ENCODE data around the gene PRKAG2. TPM values are rescaled to one million over a fixed set of nuclear protein-coding genes. Genes with fewer than 3 reads are reported as not detected.

The PRKAG2 gene
- total RNA-seq, 2 donors from 2014 or later, result 19.9 to 22.6 TPM

DNA sequence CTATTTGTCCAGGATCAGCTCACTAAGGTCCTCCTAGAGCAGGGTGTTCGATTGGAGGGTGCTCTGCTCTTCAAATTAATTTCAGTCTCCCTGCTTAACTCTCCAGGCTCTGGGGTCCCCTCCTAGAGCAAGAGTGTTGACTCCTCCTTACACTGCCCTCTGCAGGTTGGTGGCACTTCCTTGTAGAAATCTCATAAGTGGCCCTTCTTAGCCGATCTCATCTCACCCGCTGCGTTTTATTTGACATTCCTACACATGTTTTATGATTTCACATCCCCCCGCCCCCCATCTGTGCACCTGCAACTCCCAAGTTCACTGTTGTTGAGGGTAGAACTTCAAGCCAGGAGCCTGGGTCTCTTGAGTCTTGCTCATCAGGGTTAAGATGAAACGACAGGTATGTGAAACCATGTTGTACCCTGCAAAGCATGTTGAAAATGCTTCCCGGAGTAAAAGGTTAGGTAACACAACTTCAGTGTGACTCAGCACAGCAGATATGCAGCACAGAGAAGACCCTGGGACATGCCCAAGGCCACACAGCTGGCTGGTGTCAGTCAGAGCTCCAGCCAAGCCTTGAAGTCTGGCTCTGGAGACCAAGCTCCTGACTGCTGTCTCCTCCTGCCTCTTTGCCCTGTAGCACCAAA is 171.2 kb downstream of the PRKAG2 start:
- Mint-ChIP-seq H3K36me3 (no peaks in the 10 kb centered on the region), H3K27me3 (no peaks in the 10 kb centered on the region), H3K27ac (no peak overlapping the region), H3K4me3 (no peak overlapping the region), H3K9me3 (no peaks in the 10 kb centered on the region), H3K4me1 (ENCODE audit: low read depth in 2 of 2) (peaks cover 5 to 11% of the 10 kb centered on the region in 2 donors)
- ATAC-seq (no peak), DNase-seq (ENCODE audit: low spot score) (no peak)

DNA sequence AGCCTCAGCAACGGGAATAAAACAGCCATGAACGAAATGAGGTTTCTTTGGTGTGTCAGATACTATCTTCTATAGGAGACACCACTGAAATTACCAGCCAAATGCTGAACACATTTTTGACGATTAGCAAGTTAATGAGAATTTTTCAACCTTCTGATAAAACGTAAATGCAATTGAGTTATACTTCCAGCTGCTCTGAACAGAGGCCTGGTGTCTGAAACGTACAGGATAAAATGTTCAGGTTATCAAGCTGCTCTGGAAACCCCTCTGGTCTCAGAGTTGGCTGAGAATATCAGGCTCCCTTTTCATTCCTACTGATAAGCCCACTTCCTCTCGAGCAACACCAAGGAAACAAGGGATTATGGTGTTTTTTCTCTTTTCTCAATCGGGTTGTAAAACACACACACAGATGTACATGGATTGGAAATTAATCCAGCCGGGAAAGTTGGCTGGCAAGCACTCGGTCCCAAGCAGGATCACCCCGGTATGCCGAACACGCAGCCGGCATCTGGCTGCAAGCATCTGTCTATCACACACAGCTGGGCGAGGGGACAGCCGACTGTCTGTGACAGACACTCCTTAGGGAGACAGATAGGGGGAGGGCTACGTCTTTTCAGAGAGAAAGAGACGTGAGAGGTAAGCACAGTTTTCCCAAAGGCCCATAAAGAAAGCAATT is 171.8 kb downstream of the PRKAG2 start:
- ATAC-seq (no peak), DNase-seq (ENCODE audit: low spot score) (no peak)
- Mint-ChIP-seq H3K9me3 (no peaks in the 10 kb centered on the region), H3K4me3 (no peak overlapping the region), H3K36me3 (no peaks in the 10 kb centered on the region), H3K27me3 (no peaks in the 10 kb centered on the region), H3K27ac (no peak overlapping the region), H3K4me1 (ENCODE audit: low read depth in 2 of 2) (peaks cover 5 to 7% of the 10 kb centered on the region in 2 donors)

DNA sequence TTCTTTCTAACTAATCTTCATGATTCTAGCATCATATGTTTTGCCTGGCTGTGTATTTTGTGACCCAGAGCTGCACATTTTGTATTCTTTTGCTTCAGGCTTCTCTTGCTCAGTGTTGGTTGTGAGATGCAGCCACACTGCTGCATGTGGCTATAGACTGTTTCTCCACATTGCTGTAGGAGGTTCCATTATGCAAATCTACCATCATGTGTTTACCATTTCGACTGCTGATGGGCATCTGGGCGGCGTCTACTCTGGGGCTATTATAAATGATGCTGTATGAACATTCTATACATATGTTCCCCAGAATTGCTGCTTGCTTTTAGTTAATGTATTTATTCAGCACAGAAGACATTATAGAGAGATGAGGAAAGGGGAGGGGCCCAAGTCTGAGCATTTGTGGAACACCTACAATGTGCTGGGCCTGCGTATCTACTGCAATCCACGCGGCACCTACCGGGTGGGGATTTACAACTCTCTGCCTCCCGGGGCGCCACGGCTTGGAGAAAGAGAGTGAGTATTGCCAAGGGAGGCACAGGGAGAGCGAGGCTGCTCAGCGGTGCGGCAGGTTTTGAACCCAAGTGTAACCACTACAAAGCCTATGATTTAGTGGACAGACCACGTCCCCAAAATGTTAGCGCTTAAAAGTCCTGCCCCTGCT is 172.5 kb downstream of the PRKAG2 start:
- Mint-ChIP-seq H3K4me3 (no peak overlapping the region), H3K9me3 (no peaks in the 10 kb centered on the region), H3K36me3 (no peaks in the 10 kb centered on the region), H3K27me3 (no peaks in the 10 kb centered on the region), H3K4me1 (ENCODE audit: low read depth in 2 of 2) (peaks cover 9% of the 10 kb centered on the region in 2 donors), H3K27ac (no peak overlapping the region)
- DNase-seq (ENCODE audit: low spot score) (no peak), ATAC-seq (no peak)

DNA sequence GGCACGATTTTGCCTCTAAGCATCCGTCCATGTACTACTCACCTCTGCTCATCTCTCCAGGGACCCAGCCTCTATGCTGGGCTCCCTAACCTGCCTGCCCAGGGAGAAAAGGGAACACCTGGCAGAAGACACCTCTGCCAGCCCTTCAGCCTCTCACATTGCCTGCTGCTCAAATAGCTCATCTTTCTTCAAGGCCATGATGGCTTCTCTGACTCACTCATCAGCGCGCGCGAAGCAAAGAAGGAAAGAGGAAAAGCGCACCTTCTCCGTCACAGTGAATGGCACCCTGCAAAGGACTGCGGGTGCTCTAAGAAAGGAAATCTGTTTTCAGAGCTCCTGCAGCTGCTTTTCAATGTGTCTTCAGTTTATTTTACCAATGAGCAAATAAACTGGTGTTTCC is 174.0 kb downstream of the PRKAG2 start:
- Mint-ChIP-seq H3K4me1 (ENCODE audit: low read depth in 2 of 2) (peaks cover 10 to 12% of the 10 kb centered on the region in 2 donors), H3K9me3 (no peaks in the 10 kb centered on the region), H3K36me3 (no peaks in the 10 kb centered on the region), H3K4me3 (no peak overlapping the region), H3K27ac (no peak overlapping the region), H3K27me3 (no peaks in the 10 kb centered on the region)
- DNase-seq (ENCODE audit: low spot score) (no peak), ATAC-seq (no peak)

DNA sequence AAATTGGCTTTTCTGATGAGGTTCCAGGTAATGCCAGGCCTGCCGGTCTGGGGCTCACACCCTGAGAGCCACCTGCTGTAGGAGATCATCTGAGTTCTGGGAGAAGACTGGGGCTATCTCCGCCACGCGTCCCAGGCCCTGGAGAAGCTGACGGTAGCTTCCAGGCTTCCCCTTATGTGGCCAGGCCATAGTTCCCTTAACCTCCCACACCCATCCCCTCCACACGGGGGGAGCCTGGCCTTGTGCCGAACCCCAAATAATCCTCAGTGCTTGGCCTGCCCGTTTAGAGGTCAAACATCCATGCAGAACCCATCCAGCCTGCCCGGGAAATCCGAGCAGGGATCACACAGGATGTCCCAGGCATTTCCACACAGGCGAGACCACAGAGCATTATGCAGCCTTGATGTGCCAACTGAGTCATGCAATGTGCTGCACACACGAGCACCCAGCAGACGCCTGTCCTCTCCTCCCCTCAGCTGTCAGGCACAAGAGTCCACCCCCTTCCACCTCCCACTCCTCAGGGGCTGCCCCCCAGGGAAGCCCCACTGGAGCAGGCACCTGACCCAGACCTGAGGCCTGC is 176.2 kb downstream of the PRKAG2 start:
- no peaks in the 10 kb centered on the region for H3K36me3 Mint-ChIP-seq
- no peaks in the 10 kb centered on the region for H3K9me3 Mint-ChIP-seq
- no peak overlapping the region for H3K4me3 Mint-ChIP-seq
- DNase-seq (ENCODE audit: low spot score) (no peak), ATAC-seq (no peak)
- H3K4me1 Mint-ChIP-seq (ENCODE audit: low read depth in 2 of 2), result peaks cover 7 to 10% of the 10 kb centered on the region in 2 donors
- H3K27ac Mint-ChIP-seq, result no peak overlapping the region
- H3K27me3 Mint-ChIP-seq, result no peaks in the 10 kb centered on the region

DNA sequence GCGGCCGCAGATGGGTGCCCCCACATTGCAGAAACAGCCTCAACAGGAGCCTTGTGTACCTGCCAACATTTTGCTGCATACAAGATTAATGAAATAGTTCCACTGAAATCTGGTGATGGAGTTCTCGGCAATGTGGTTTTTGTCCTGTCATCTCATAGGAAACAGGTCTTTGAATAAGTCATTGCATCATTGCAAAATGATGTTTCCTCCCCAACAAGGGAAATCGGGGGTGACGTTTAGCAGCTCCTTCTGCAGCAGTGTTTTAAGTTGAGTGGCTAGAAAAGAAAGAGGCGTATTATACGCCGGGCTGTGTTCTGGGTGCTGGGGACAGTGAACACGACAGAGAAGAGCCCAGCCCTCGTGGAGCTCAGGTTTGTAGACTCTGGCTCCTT is 177.0 kb downstream of the PRKAG2 start:
- Mint-ChIP-seq H3K4me1 (ENCODE audit: low read depth in 2 of 2) (peaks cover 5 to 12% of the 10 kb centered on the region in 2 donors), H3K9me3 (no peaks in the 10 kb centered on the region), H3K27me3 (no peaks in the 10 kb centered on the region), H3K36me3 (no peaks in the 10 kb centered on the region), H3K27ac (no peak overlapping the region), H3K4me3 (no peak overlapping the region)
- DNase-seq (ENCODE audit: low spot score), result no peak
- no peak for ATAC-seq

DNA sequence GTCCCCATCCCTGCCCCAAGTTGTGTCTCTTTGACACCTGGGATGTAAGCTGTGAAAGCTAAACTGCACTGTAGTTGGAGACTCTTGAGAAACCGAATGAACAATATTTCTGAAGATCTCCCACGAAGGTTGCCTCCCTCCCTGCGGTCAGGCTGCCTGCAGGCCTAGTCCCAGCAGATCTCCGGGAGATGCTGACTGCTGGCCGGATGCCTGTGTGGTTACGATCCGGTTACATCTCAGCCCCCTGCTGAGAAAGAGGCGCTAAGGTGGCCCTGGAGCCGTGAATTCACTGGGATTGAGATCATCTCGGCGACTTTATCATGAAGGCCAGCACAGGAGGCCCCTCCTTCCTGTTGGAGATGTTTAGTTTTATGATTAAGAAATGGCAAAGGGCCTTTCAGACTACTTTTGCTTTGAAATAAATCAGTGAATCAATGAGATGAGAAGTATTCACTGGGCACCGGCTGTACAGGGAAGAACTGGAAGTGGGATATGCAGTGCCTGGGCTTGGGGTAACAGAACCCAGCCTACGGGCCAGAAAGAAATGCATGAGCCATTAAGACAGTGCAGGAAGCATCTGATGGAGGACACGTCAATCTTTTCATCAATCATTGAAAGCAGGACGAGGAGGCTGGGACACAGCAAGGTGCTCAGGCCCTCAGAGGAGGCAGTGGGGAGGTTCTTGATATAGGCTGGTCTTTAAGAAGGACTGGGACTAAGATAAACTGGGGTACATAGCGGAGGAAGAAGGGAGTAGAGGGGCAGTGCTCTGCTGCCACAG is 177.6 kb downstream of the PRKAG2 start:
- Mint-ChIP-seq H3K27me3 (no peaks in the 10 kb centered on the region), H3K4me1 (ENCODE audit: low read depth in 2 of 2) (peaks cover 8 to 15% of the 10 kb centered on the region in 2 donors), H3K27ac (no peak overlapping the region), H3K36me3 (no peaks in the 10 kb centered on the region), H3K4me3 (no peak overlapping the region), H3K9me3 (no peaks in the 10 kb centered on the region)
- DNase-seq (ENCODE audit: low spot score) (no peak), ATAC-seq (no peak)

DNA sequence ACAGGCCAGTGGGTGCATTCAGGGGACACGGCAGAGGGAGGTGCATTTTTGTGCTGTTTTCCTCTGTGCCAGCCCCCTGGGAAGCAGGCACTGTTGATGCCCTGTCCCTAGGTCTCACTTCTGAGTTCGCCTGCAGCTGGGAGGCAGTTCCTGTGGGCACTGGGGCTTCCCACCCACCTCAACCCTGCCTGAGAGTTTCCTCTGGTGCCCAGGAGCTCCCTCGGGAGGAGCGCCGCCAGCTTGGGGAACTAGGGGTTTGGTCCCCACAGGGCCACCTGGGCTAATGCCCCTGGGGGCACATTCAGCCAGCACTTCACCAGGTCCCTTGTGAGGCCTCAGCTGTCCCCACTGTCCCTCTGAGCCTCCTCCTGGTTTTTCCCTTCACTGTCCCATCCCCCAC is 179.0 kb downstream of the PRKAG2 start:
- H3K36me3 Mint-ChIP-seq, result no peaks in the 10 kb centered on the region
- H3K27me3 Mint-ChIP-seq, result no peaks in the 10 kb centered on the region
- no peak for DNase-seq (ENCODE audit: low spot score)
- H3K4me3 Mint-ChIP-seq, result no peak overlapping the region
- H3K27ac Mint-ChIP-seq, result no peak overlapping the region
- peaks cover 11 to 17% of the 10 kb centered on the region in 2 donors for H3K4me1 Mint-ChIP-seq (ENCODE audit: low read depth in 2 of 2)
- H3K9me3 Mint-ChIP-seq, result no peaks in the 10 kb centered on the region
- no peak for ATAC-seq

DNA sequence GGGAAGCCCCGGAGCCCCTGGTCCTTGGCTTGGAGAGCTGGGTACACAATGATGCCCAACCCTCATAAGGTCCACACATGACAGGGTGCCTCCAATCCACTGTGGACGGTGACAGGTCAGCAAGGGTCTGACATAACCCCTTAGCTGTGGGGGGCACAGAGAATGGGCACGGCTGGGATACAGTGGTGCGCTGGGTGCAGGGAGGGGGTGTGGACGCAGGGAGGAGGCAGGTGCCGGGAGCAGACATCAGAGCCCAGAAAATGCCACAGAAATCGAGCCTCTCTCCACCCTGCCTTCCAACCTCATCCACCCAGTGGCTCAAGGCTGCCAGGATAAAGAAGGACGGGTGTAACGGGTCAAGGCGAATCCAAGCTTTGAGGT is 179.4 kb downstream of the PRKAG2 start:
- no peak for DNase-seq (ENCODE audit: low spot score)
- H3K36me3 Mint-ChIP-seq, result no peaks in the 10 kb centered on the region
- no peaks in the 10 kb centered on the region for H3K27me3 Mint-ChIP-seq
- no peaks in the 10 kb centered on the region for H3K9me3 Mint-ChIP-seq
- H3K27ac Mint-ChIP-seq, result no peak overlapping the region
- H3K4me3 Mint-ChIP-seq, result no peak overlapping the region
- peaks cover 11 to 17% of the 10 kb centered on the region in 2 donors for H3K4me1 Mint-ChIP-seq (ENCODE audit: low read depth in 2 of 2)
- no peak for ATAC-seq

DNA sequence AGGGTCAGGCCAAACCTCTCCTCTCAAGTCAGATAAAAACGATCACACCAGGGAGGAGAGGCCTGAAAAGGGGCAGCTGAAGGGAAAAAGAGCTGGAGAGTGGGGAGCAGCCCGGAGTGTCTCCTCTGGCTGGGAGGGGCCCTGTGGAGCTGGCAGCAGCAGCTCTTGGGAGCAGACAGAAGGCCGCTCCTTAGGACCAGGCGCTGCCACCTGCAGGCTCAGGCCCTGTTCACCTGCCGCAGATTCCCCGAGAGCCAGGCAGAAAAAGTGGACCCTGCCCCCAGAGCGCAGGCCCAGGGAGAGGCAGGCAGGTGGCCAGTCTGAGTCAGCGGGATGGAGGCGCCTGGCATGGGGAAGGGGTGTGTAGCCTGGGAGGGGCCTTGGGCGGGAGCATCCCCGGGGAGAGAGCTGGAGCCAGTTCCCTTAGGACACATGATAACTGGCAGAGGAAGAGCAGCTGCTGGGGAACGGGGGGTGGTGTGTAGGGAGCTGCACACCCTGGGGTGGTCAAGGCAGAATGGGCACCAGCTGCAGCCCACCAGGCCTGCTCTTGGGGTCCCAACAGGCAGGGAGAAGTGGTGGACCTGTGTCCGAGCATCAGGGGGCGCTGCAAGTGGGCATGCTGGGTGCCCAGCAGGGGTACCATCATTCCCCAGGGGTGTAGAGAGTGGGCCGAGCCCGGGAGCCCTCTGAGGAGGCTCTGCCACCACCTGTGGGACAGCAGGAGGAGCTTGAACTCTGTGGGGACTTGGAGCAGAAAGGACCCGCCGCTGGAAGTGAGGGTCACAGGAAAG is 180.0 kb downstream of the PRKAG2 start:
- H3K27me3 Mint-ChIP-seq, result no peaks in the 10 kb centered on the region
- no peak overlapping the region for H3K4me3 Mint-ChIP-seq
- ATAC-seq (peak in 1 of 2 donors; percentile 28), DNase-seq (ENCODE audit: low spot score) (no peak)
- H3K9me3 Mint-ChIP-seq, result no peaks in the 10 kb centered on the region
- no peak overlapping the region for H3K27ac Mint-ChIP-seq
- H3K36me3 Mint-ChIP-seq, result no peaks in the 10 kb centered on the region
- H3K4me1 Mint-ChIP-seq (ENCODE audit: low read depth in 2 of 2), result peaks cover 11 to 17% of the 10 kb centered on the region in 2 donors

DNA sequence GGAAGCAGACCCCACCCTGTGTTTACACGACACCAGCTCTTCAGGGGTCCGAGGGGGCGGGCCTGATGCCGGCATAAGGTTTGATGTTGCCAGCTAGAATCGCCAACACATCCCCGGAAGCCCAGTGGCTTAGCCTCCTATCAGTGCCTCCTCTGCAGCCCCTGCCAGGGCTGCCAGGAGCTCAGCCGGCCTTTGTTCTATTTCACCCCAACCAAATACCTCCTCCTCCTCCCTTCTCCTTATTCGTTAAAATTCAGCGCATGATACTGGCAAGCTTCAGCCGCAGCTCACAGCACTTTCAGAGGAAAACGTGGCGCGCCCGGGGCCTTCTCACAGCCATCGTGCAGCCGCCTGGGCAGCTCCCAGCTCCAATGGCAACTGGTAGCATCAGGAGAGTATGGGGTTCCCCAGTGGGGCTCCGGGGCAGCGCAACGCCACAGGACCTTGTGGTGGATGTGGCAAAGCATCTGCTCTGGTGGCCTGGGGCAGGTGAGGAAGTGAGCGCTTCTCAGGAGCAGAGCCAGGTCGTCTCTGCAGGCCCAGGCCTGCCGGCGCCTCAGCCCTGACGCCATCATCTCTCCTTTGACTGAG is 180.9 kb downstream of the PRKAG2 start:
- Mint-ChIP-seq H3K9me3 (no peaks in the 10 kb centered on the region), H3K27ac (no peak overlapping the region), H3K4me3 (no peak overlapping the region), H3K27me3 (no peaks in the 10 kb centered on the region), H3K4me1 (ENCODE audit: low read depth in 2 of 2) (peaks cover 11 to 14% of the 10 kb centered on the region in 2 donors), H3K36me3 (no peaks in the 10 kb centered on the region)
- ATAC-seq (no peak), DNase-seq (ENCODE audit: low spot score) (no peak)

DNA sequence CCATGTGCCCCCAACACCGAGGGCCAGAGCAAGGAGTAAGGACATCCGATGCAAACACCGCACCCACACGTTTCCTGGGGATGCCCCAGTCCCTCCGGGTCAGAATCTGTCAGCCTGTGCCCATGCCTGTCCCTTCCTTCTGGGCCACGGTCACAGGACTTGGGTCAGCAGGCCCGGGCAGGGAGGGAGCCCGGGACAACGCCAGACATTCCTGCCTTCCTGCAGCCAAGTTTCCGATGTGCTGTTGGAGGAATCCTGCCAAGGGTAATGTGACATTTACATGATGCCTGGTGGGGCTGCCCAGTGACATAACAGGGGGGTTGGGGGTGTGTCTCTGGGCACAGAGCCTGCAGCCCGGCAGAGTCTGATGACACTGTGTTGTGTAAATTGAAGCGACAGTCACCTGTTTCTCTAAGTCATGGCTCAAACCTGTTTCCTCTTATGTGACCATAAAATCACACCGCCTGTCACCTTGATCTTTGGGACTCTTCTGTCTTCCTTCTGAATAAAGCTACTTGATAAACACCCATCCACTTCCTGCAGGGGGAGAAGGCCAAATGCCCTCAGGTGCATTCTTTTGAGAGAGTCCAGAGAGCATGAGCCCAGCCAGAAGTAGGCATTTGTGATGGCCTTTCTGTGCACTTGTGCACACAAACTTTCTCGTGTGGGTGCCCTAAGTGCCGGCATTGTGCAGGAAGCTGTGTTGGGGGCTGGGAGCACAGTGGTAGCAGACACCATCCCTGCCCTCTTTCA is 181.9 kb downstream of the PRKAG2 start:
- no peak for DNase-seq (ENCODE audit: low spot score)
- no peaks in the 10 kb centered on the region for H3K36me3 Mint-ChIP-seq
- H3K9me3 Mint-ChIP-seq, result no peaks in the 10 kb centered on the region

More for the DNA sequence above, 181.9 kb downstream of the PRKAG2 start:
- Mint-ChIP-seq H3K27me3 (no peaks in the 10 kb centered on the region), H3K27ac (no peak overlapping the region), H3K4me3 (no peak overlapping the region), H3K4me1 (ENCODE audit: low read depth in 2 of 2) (peaks cover 11 to 13% of the 10 kb centered on the region in 2 donors)
- ATAC-seq, result no peak

Measured in natural killer cell treated with Interleukin-12 subunit alpha and Interleukin-12 subunit beta and Interleukin-15 and Interleukin-18, amount 100 ng/mL, for 72 hours (primary cell).